ENCODE measurements around the gene AGBL2. TPM values are rescaled to one million over a fixed set of nuclear protein-coding genes. Genes with fewer than 3 reads are reported as not detected.
"Not testable (repeated sequence)": the region's sequence is repeated elsewhere in the genome, so short reads cannot be mapped to it uniquely, and the experiment has no call there.

The AGBL2 gene, protein sequence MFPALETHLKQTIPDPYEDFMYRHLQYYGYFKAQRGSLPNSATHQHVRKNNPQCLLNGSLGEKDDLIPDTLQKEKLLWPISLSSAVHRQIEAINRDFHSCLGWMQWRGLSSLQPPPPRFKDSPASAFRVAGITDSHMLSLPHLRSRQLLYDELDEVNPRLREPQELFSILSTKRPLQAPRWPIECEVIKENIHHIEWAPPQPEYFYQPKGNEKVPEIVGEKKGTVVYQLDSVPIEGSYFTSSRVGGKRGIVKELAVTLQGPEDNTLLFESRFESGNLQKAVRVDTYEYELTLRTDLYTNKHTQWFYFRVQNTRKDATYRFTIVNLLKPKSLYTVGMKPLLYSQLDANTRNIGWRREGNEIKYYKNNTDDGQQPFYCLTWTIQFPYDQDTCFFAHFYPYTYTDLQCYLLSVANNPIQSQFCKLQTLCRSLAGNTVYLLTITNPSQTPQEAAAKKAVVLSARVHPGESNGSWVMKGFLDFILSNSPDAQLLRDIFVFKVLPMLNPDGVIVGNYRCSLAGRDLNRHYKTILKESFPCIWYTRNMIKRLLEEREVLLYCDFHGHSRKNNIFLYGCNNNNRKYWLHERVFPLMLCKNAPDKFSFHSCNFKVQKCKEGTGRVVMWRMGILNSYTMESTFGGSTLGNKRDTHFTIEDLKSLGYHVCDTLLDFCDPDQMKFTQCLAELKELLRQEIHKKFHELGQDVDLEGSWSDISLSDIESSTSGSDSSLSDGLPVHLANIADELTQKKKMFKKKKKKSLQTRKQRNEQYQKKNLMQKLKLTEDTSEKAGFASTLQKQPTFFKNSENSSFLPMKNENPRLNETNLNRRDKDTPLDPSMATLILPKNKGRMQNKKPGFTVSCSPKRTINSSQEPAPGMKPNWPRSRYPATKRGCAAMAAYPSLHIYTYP
- 1 to 10 TPM; 4.5 to 7.1 TPM for total RNA-seq

- intact Hi-C loops (cut with micrococcal nuclease) = loop anchor here (5.0 kb wide), 1 partner anchor 73 kb away; the partner anchor contains the start of gene MTCH2
- DNase-seq = peak; percentile 94
Observed at GRCh38 chr11:47715082-47715669, at the start of gene AGBL2. AGBL2 (minus strand) TSS chr11:47715369; CDS start chr11:47714650, 719 bp downstream.

DNA sequence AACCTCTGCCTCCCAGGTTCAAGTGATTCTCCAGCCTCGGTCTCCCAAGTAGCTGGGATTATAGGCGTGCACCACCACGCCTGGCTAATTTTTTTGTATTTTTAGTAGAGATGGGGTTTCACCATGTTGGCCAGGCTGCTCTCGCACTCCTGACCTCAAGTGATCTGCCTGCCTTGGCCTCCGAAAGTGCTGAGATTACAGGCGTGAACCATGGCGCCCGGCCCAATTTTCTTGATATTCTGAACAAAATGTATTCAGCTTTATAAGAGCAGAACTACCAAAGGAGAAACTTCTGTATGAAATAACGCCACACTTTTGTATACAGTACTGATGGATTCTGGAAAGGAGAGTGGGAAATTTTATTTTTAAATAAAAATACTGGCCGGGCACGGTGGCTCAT, 44.1 kb upstream of the AGBL2 start:
- POLR2A ChIA-PET = interaction anchor here (1.3 to 1.5 kb wide), 3 partner anchors 8 to 44 kb away, joined by 4 to 9 read pairs (median 6); partner anchors contain the start of genes AGBL2 and FNBP4
- DNase-seq; H3K9me3 Mint-ChIP-seq; CTCF ChIA-PET; H3K4me3 Mint-ChIP-seq; intact Hi-C loops (cut with micrococcal nuclease); H3K27me3 Mint-ChIP-seq; H3K27ac Mint-ChIP-seq; ATAC-seq: not testable (repeated sequence)
- H3K36me3 Mint-ChIP-seq (ENCODE audit: low read depth) = peaks cover 63% of the 10 kb centered on the region
- H3K4me1 Mint-ChIP-seq (ENCODE audit: low read depth) = peaks cover 16% of the 10 kb centered on the region

More at GRCh38 chr11:47715082-47715669, at the start of gene AGBL2:
- Mint-ChIP-seq H3K27ac (peak within 1 kb of the TSS; percentile 90), H3K27me3 (no peaks in the 10 kb centered on the region), H3K36me3 (ENCODE audit: low read depth) (peaks cover 22% of the 10 kb centered on the region), H3K4me3 (peak within 1 kb of the TSS; percentile 87), H3K4me1 (ENCODE audit: low read depth) (peaks cover 16% of the 10 kb centered on the region), H3K9me3 (no peaks in the 10 kb centered on the region)
- peak; percentile 99 for ATAC-seq
- CTCF ChIA-PET = interaction anchor here (1.0 to 2.1 kb wide), 6 partner anchors 10 to 341 kb away, joined by 3 to 9 read pairs (median 6); no protein-coding TSS in a partner anchor
- POLR2A ChIA-PET = interaction anchor here (0.6 to 1.9 kb wide), 6 partner anchors 21 to 884 kb away, joined by 3 to 6 read pairs (median 4); partner anchors contain the start of gene CELF1
- TF ChIP-seq, protein P1, sequence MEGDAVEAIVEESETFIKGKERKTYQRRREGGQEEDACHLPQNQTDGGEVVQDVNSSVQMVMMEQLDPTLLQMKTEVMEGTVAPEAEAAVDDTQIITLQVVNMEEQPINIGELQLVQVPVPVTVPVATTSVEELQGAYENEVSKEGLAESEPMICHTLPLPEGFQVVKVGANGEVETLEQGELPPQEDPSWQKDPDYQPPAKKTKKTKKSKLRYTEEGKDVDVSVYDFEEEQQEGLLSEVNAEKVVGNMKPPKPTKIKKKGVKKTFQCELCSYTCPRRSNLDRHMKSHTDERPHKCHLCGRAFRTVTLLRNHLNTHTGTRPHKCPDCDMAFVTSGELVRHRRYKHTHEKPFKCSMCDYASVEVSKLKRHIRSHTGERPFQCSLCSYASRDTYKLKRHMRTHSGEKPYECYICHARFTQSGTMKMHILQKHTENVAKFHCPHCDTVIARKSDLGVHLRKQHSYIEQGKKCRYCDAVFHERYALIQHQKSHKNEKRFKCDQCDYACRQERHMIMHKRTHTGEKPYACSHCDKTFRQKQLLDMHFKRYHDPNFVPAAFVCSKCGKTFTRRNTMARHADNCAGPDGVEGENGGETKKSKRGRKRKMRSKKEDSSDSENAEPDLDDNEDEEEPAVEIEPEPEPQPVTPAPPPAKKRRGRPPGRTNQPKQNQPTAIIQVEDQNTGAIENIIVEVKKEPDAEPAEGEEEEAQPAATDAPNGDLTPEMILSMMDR (IDR thresholded peaks at IDR 0.05) = no peak

- CTCF ChIA-PET = no interaction called here
- Mint-ChIP-seq H3K4me1 (ENCODE audit: low read depth) (peaks cover 16% of the 10 kb centered on the region), H3K27ac (no peak overlapping the region), H3K4me3 (no peak overlapping the region), H3K36me3 (ENCODE audit: low read depth) (peaks cover 61% of the 10 kb centered on the region), H3K9me3 (no peaks in the 10 kb centered on the region), H3K27me3 (no peaks in the 10 kb centered on the region)
- DNase-seq (no peak), ATAC-seq (no peak)
- POLR2A ChIA-PET = interaction anchor here (0.7 to 1.8 kb wide), 8 partner anchors 10 to 609 kb away, joined by 3 to 8 read pairs (median 3); partner anchors contain the start of gene FNBP4
- TF ChIP-seq, protein P1 (IDR thresholded peaks at IDR 0.05) = no peak
- intact Hi-C loops (cut with micrococcal nuclease) = no loop called here
Observed at GRCh38 chr11:47756208-47756607, 41.0 kb upstream of the AGBL2 start.

GRCh38 chr11:47750725-47751124, 35.6 kb upstream of the AGBL2 start:
- peaks cover 14% of the 10 kb centered on the region for H3K4me1 Mint-ChIP-seq (ENCODE audit: low read depth)
- no peaks in the 10 kb centered on the region for H3K9me3 Mint-ChIP-seq
- ATAC-seq (no peak), DNase-seq (no peak)
- intact Hi-C loops (cut with micrococcal nuclease) = no loop called here
- no peaks in the 10 kb centered on the region for H3K27me3 Mint-ChIP-seq
- peak overlapping the region; percentile 31 for H3K27ac Mint-ChIP-seq
- peaks cover 44% of the 10 kb centered on the region for H3K36me3 Mint-ChIP-seq (ENCODE audit: low read depth)
- POLR2A ChIA-PET = interaction anchor here (0.8 to 1.8 kb wide), 2 partner anchors 12 to 25 kb away, joined by 3 to 5 read pairs; no protein-coding TSS in a partner anchor
- TF ChIP-seq, protein P1 (IDR thresholded peaks at IDR 0.05) = no peak
- CTCF ChIA-PET = no interaction called here
- H3K4me3 Mint-ChIP-seq = no peak overlapping the region

- H3K4me3 Mint-ChIP-seq; intact Hi-C loops (cut with micrococcal nuclease); DNase-seq; ATAC-seq; H3K27me3 Mint-ChIP-seq; H3K4me1 Mint-ChIP-seq (ENCODE audit: low read depth); H3K9me3 Mint-ChIP-seq; H3K27ac Mint-ChIP-seq: not testable (repeated sequence)
- peaks cover 44% of the 10 kb centered on the region for H3K36me3 Mint-ChIP-seq (ENCODE audit: low read depth)
- CTCF ChIA-PET = interaction anchor here (1.0 kb wide), 1 partner anchor 14 kb away, joined by 3 read pairs; no protein-coding TSS in a partner anchor
- POLR2A ChIA-PET = interaction anchor here (1.0 kb wide), 1 partner anchor 25 kb away, joined by 4 read pairs; no protein-coding TSS in a partner anchor
Observed at GRCh38 chr11:47742494-47742893, 27.3 kb upstream of the AGBL2 start.

DNA sequence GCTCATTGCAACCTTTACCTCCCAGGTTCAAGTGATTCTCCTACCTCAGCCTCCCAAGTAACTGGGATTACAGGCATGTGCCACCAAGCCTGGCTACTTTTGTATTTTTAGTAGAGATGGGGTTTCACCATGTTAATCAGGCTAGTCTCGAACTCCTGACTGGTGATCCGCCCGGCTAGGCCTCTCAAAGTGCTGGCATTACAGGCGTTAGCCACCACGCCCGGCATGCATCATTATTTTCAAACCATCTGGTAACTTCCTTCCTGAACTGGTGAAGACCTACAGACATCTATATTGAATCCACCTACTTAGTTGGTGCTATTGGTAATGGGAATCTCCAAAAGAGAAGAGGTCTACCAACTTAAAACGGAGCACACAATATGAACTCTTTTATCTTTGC, 22.6 kb upstream of the AGBL2 start:
- H3K4me1 Mint-ChIP-seq (ENCODE audit: low read depth); intact Hi-C loops (cut with micrococcal nuclease); H3K27ac Mint-ChIP-seq; H3K27me3 Mint-ChIP-seq; DNase-seq; ATAC-seq; H3K4me3 Mint-ChIP-seq; H3K9me3 Mint-ChIP-seq: not testable (repeated sequence)
- ChIA-PET POLR2A (interaction anchor here (1.0 kb wide), 1 partner anchor 18 kb away, joined by 4 read pairs; no protein-coding TSS in a partner anchor), CTCF (interaction anchor here (1.0 kb wide), 1 partner anchor 116 kb away, joined by 3 read pairs; no protein-coding TSS in a partner anchor)
- peaks cover 48% of the 10 kb centered on the region for H3K36me3 Mint-ChIP-seq (ENCODE audit: low read depth)

Measured in activated CD8-positive, alpha-beta T cell treated with anti-CD3 and anti-CD28 coated beads for 36 hours (primary cell).